ENCODE data around the gene EMILIN2.

DNA sequence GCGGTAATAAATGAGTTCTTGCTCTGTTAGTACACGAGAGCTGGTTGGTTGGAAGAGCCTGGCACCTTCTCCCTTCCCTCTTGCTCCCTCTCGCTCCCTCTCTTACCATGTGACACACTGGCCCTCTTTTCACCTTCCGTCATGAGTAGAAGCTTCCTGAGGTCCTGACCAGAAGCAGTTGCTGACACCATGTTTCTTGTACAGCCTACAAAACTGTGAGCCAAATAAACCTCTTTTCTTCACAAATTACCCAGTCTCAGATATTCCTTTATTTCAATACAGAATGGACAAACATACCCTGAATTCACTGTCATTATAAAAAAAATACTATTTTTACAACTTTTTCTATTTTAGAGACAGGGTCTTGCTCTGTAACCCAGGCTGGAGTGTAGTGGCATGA lies 40.7 kb downstream of the EMILIN2 start:
- TF ChIP-seq PHF8 (CRISPR knock-in tag; IDR thresholded peaks at IDR 0.05) (no peak), TCF7L2 (IDR thresholded peaks at IDR 0.05; ENCODE audit: low read depth, low read length) (no peak), THRA (CRISPR knock-in tag; IDR thresholded peaks at IDR 0.05; ENCODE audit: borderline replicate concordance) (no peak), ZBTB3 (CRISPR knock-in tag; IDR thresholded peaks at IDR 0.05; ENCODE audit: borderline replicate concordance, low read depth) (no peak), ZNF382 (CRISPR knock-in tag; IDR thresholded peaks at IDR 0.05; ENCODE audit: borderline replicate concordance) (no peak), NCOR1 (IDR thresholded peaks at IDR 0.05; ENCODE audit: borderline replicate concordance, low read length) (no peak), KDM1A (CRISPR knock-in tag; IDR thresholded peaks at IDR 0.05) (no peak)

All from HepG2 (cell line).